CMK (cell line): ENCODE results near the gene LRRC36.
"Not testable (repeated sequence)": the region's sequence is repeated elsewhere in the genome, so short reads cannot be mapped to it uniquely, and the experiment has no call there.

Source experiments
- DNase-seq: peaks from one replicate; pipeline ENCODE4 v3.0.0-alpha.2; 2010; ENCODE audit warnings: low read depth

The LRRC36 gene

DNA sequence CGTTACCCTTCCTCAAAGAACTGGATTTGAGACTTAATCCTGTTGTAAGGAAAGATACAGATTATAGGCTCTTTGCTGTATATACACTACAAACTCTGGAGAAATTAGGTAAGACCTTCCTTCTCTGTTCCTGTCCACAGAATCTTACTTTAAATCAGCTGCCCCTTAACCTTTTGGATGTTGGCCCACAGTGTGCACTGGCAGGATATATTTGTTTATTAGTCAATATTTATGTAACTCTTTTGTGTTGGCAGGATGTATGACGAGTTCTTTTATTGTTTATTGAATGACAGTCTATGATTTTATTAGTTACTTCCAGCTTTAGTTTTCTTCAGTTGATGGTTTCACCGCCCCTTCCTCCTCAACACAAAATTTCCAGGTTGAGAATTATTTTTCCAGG is 19.7 kb downstream of the LRRC36 start:
- no peak for DNase-seq

DNA sequence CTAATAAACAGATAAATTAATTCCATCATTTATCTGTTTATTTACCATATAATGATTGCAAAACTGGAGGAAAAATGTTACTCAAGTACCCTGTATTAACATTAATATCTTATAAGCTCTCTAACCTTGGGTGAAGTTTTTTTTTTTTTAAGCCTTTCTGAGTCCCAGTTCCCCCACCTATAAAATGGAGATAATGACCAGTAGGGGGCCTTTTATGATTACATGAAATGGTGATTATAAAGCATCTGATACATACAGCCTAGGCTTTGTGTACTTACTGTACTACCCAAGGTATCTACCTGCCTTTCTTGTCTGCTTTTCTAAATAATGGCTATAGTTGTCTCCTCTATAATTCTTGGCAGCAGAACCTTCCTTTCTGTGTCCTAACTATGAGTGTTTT is 22.6 kb downstream of the LRRC36 start:
- DNase-seq, result no peak

DNA sequence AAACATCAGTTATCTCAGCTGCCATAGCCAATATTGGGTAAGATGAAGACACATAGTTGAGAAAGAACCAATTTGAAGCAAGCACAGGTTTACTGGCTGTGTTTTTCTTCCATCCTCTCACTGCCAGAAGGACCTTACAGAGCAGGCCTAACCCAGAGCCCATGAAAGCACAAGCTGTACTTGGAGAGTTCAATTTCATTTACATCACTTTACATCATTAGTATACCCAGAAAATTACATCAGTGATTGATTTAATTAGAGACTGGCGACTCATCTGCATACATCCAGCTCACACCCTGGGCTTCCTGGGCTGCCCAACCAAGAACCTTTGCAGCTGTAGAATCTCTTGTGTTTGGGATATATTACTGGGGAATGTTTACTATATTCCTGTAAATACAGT is 23.7 kb downstream of the LRRC36 start:
- no peak for DNase-seq

- DNase-seq, result not testable (repeated sequence)
Observed at GRCh38 chr16:67352463-67352862, 25.8 kb downstream of the LRRC36 start.

DNA sequence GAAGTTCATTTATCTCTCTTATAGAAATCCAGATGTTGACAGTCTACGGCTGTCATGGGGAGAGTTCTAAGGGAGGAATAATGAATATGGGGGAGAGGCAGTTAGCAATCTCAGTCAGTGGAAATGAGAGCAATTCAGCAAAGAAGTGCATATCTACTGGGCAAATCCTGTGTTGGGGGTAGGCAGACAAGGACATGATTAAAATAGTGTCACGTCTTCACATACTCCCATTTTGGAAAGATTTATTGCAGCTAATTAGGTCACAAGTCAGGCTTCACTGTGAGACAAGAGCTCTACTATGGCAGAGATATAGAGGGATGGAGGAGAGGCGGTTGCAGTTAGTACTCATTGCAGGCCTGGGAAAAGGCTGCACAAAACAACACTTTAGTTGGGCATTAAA is 29.8 kb downstream of the LRRC36 start:
- DNase-seq, result no peak

- no peak for DNase-seq
Observed at GRCh38 chr16:67357561-67357960, 30.9 kb downstream of the LRRC36 start.

- not testable (repeated sequence) for DNase-seq
Observed at GRCh38 chr16:67359540-67360269, 33.1 kb downstream of the LRRC36 start.

GRCh38 chr16:67361038-67361437 is 34.4 kb downstream of the LRRC36 start:
- no peak for DNase-seq

DNA sequence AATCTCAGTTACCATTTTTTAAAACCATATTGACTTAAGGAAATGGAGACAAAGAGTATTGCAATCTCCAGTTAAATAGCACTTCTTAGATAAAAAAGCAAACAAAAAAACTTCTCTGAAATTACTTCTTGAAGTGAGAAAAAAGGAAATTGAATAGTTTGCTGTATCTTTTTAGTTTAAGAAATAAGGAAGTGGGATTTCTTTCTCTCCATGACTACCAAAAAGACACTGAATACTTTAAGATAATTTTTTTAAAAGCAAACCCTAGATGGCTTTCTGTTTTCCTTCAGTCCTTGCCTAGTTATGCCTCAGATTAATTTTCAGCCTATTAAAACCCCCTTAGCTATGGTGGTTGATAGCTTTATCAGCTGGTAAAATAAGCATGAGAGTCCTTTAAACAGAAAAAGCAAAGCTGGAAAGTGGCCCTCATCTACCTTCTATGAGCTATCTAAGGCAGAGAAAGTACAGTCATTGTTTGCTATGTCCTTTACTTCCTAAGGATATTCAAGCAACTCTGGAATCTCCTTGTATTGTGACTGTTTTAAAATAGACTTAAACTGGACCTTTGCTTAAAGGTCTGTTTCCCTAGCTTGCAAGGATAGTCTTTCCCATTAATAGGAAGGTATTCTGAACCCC is 38.1 kb downstream of the LRRC36 start:
- DNase-seq, result no peak

- no peak for DNase-seq
Observed at GRCh38 chr16:67370661-67371060, 44.0 kb downstream of the LRRC36 start.

- no peak for DNase-seq
Observed at GRCh38 chr16:67372664-67373063, 46.0 kb downstream of the LRRC36 start.

GRCh38 chr16:67376012-67376411 is 49.4 kb downstream of the LRRC36 start:
- not testable (repeated sequence) for DNase-seq

- no peak for DNase-seq
Observed at GRCh38 chr16:67378642-67379041, 52.0 kb downstream of the LRRC36 start.

GRCh38 chr16:67383284-67383683 is 56.7 kb downstream of the LRRC36 start:
- DNase-seq, result no peak

- DNase-seq, result no peak
Observed at GRCh38 chr16:67384778-67385510, 58.3 kb downstream of the LRRC36 start.

DNA sequence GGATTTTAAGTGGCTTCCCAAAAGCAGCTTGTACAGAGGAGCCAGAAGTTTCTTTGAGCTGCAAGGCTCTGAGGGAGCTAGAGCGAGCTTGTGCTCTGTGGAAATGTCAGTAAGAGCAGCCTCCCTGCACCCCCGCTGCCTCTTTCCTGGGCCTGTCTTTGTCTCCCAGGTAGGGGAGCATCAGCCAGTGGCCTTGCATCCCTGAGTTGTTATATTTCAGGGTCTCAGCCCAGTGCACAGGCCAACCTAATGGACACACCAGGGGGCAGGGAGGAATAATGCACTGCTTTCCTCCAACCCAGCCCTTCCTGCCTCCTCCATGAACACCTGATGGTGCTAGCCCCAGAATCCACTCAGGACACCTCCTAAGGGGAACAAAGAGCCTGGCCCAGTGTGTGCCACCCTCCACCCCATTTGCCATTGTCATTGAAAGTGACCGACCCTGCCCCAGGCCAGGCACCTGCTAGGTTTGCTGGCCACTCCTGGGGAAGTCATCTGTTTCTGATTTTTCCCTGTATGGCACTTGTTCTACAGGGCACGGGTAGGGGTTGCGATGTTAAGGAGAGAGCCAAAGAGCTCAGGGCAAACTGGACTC is 60.3 kb downstream of the LRRC36 start:
- DNase-seq, result no peak

GRCh38 chr16:67387479-67388079 is 61.0 kb downstream of the LRRC36 start:
- no peak for DNase-seq

GRCh38 chr16:67388191-67388590 is 61.6 kb downstream of the LRRC36 start:
- DNase-seq, result no peak

- no peak for DNase-seq
Observed at GRCh38 chr16:67388591-67388990, 62.0 kb downstream of the LRRC36 start.

- no peak for DNase-seq
Observed at GRCh38 chr16:67389911-67390815, 63.5 kb downstream of the LRRC36 start.

DNA sequence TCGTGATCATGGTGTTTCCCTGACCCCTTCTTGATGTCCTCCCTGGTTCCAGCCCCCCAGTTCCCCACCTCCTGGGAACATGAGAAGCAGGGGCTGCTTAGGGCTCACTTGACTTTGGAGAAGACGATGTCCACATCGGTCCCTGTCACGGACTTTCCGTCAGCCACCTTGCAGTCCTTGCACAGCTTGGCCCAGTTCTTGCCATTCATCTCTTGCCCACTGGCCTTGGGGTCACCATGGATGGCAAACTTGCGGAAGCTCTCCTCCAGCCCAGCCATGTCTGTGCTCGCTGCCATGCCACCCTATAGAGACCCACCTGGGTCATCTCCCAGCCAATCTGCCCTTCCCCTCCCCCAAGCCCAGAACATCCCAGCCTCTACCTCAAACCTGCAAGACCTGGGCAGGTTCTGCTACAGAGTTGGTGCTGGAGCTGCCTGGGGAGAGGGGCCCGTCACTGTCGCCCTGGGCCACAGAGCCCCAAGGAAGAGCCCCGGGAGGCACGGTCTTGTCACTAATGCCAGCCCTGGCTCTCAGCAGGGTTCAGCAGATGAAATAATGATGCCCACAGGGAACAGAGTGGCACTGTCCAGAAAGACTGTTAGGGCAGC is 64.3 kb downstream of the LRRC36 start:
- DNase-seq, result no peak
